Liver (tissue), 9 donors: ENCODE measurements around the gene FOXB1. TPM values are rescaled to one million over a fixed set of nuclear protein-coding genes. Genes with fewer than 3 reads are reported as not detected.

Source experiments
- DNase-seq: peaks from one replicate; pipeline ENCODE4 v3.0.0-alpha.2; 2017; ENCODE audit warnings: low spot score
- H3K27ac ChIP-seq, 2 donors: one replicate each; pipeline ENCODE4 v1.7.0; 2013; ENCODE audit warnings: inconsistent platforms in 2 of 2, low read length in 2 of 2, control low read depth in 1 of 2, low read depth in 1 of 2, mild to moderate bottlenecking in 1 of 2
- H3K27me3 ChIP-seq, 4 donors: one replicate each; pipeline versions ENCODE4 v1.6.1 to v1.7.0; 2013; ENCODE audit warnings: low read length in 3 of 4, inconsistent platforms in 1 of 4, mild to moderate bottlenecking in 1 of 4, moderate library complexity in 1 of 4; ENCODE audit not compliant: control insufficient read depth in 4 of 4, insufficient read depth in 4 of 4
- H3K36me3 ChIP-seq, 4 donors: one replicate each; pipeline versions ENCODE4 v1.6.1 to v1.7.0; 2013; ENCODE audit warnings: low read length in 3 of 4, mild to moderate bottlenecking in 3 of 4, low read depth in 1 of 4, moderate library complexity in 1 of 4; ENCODE audit not compliant: control insufficient read depth in 4 of 4, insufficient read depth in 3 of 4
- H3K4me1 ChIP-seq, 4 donors: one replicate each; pipeline versions ENCODE4 v1.6.1 to v1.7.0; 2013; ENCODE audit warnings: low read length in 3 of 4, mild to moderate bottlenecking in 3 of 4, moderate library complexity in 1 of 4; ENCODE audit not compliant: control insufficient read depth in 4 of 4, insufficient read depth in 4 of 4
- H3K4me3 ChIP-seq, 3 donors: one replicate each; pipeline versions ENCODE4 v1.6.1 to v1.7.0; 2013; ENCODE audit warnings: low read length in 3 of 3, control low read depth in 1 of 3, low read depth in 1 of 3, mild to moderate bottlenecking in 1 of 3
- H3K9ac ChIP-seq, 2 donors: one replicate each; pipeline ENCODE4 v1.7.0; 2013; ENCODE audit warnings: low read length in 2 of 2, mild to moderate bottlenecking in 2 of 2, moderate library complexity in 2 of 2, control low read depth in 1 of 2, low read depth in 1 of 2
- H3K9me3 ChIP-seq, 4 donors: one replicate each; pipeline versions ENCODE4 v1.6.1 to v1.7.0; 2013; ENCODE audit warnings: low read length in 3 of 4; ENCODE audit not compliant: control insufficient read depth in 4 of 4
- ATF3 ChIP-seq: IDR thresholded peaks from 2 replicates; pipeline ENCODE4 v1.6.1; 2016; ENCODE audit warnings: antibody characterized with exemption
- EGR1 ChIP-seq, 2 donors: IDR thresholded peaks; 2 replicates each; pipeline ENCODE4 v1.6.1; 2016 to 2018; ENCODE audit warnings: antibody characterized with exemption in 2 of 2, low read depth in 2 of 2
- GABPA ChIP-seq, 2 donors: IDR thresholded peaks in 1 of 2; conservative IDR thresholded peaks in 1 of 2; 2 replicates each; pipeline ENCODE4 v1.6.1; 2016; ENCODE audit warnings: antibody characterized with exemption in 2 of 2, mild to moderate bottlenecking in 1 of 2, moderate library complexity in 1 of 2
- HNF4A ChIP-seq, 2 donors: conservative IDR thresholded peaks; 2 replicates each; pipeline ENCODE4 v1.6.1; 2016; ENCODE audit warnings: antibody characterized with exemption in 2 of 2, mild to moderate bottlenecking in 2 of 2
- HNF4G ChIP-seq: IDR thresholded peaks from 2 replicates; pipeline ENCODE4 v1.6.1; 2016; ENCODE audit warnings: antibody characterized with exemption
- JUND ChIP-seq, 2 donors: IDR thresholded peaks; 2 replicates each; pipeline ENCODE4 v1.6.1; 2016; ENCODE audit warnings: antibody characterized with exemption in 2 of 2
- MAX ChIP-seq: IDR thresholded peaks from 2 replicates; pipeline ENCODE4 v1.6.1; 2016; ENCODE audit warnings: antibody characterized with exemption
- NR2F2 ChIP-seq: IDR thresholded peaks from 2 replicates; pipeline ENCODE4 v1.6.1; 2016; ENCODE audit warnings: antibody characterized with exemption
- RAD21 ChIP-seq, 2 donors: IDR thresholded peaks; 2 replicates each; pipeline ENCODE4 v1.6.1; 2016; ENCODE audit warnings: antibody characterized with exemption in 2 of 2, mild to moderate bottlenecking in 2 of 2
- REST ChIP-seq: IDR thresholded peaks from 2 replicates; pipeline ENCODE4 v1.6.1; 2016; ENCODE audit warnings: antibody characterized with exemption, mild to moderate bottlenecking
- RXRA ChIP-seq, 2 donors: IDR thresholded peaks; 2 replicates each; pipeline ENCODE4 v1.6.1; 2017 to 2018; ENCODE audit warnings: antibody characterized with exemption in 2 of 2, mild to moderate bottlenecking in 1 of 2
- SP1 ChIP-seq: IDR thresholded peaks from 2 replicates; pipeline ENCODE4 v1.6.1; 2018; ENCODE audit warnings: antibody characterized with exemption, mild to moderate bottlenecking
- TAF1 ChIP-seq: conservative IDR thresholded peaks from 2 replicates; pipeline ENCODE4 v1.6.1; 2016; ENCODE audit warnings: antibody characterized with exemption, mild to moderate bottlenecking
- YY1 ChIP-seq: IDR thresholded peaks from 2 replicates; pipeline ENCODE4 v1.6.1; 2016; ENCODE audit warnings: antibody characterized with exemption, mild to moderate bottlenecking
- ZBTB33 ChIP-seq: IDR thresholded peaks from 2 replicates; pipeline ENCODE4 v1.6.1; 2016; ENCODE audit warnings: antibody characterized with exemption
- WGBS: extraction: QIAGEN DNeasy Blood & Tissue Kit; methylation state at CpG from one replicate; pipeline ENCODE4 v1.1.7; 2013; 5-methylcytosine and 5-hydroxymethylcytosine counted together
- polyA plus RNA-seq, 2 donors: library from polyadenylated mRNA; stranded (reverse) in 1 of 2; unstranded in 1 of 2; fragments of 200-250 nt in 1 of 2; fragments of >200 nt in 1 of 2; fragmentation: Nextera tagmentation in 1 of 2; extraction: Ambion mirVana in 1 of 2; gene quantifications; one replicate each; pipeline versions ENCODE4 v1.2.1 to v1.2.3, GENCODE V29; 2013 to 2015
- total RNA-seq, 2 donors: library from RNA; depleted of rRNA; stranded (reverse); fragments of >200 nt; gene quantifications; one replicate each; pipeline ENCODE4 v1.2.3, GENCODE V29; 2014
- donor health status: healthy.
- donor health status: healthy.
- donor health status: healthy.
- donor health status: healthy.
- donor health status: healthy.

The FOXB1 gene
- total and polyA plus RNA-seq, 4 donors = not detected

- TF ChIP-seq REST (no peak), GABPA (IDR thresholded peaks at IDR 0.05 in 1 of 2, conservative IDR thresholded peaks at IDR 0.05 in 1 of 2) (no peak), HNF4G (no peak), HNF4A (conservative IDR thresholded peaks at IDR 0.05) (no peak), SP1 (no peak), JUND (IDR thresholded peaks at IDR 0.05) (no peak), ZBTB33 (no peak)
These were observed 2.2 kb upstream of the FOXB1 start (continued) for GRCh38 chr15:60001610-60002527.

- peaks cover 0 to 3% (median 0%) of the 10 kb centered on the region in 4 donors for H3K9me3 ChIP-seq
- peaks cover 10 to 41% (median 29%) of the 10 kb centered on the region in 4 donors for H3K27me3 ChIP-seq
- TF ChIP-seq ATF3 (no peak), TAF1 (no peak), YY1 (no peak), RXRA (IDR thresholded peaks at IDR 0.05) (no peak), EGR1 (IDR thresholded peaks at IDR 0.05; ENCODE audit: low read depth in 2 of 2) (no peak), ZBTB33 (no peak), NR2F2 (no peak), RAD21 (IDR thresholded peaks at IDR 0.05) (no peak), SP1 (no peak), MAX (no peak), GABPA (IDR thresholded peaks at IDR 0.05 in 1 of 2, conservative IDR thresholded peaks at IDR 0.05 in 1 of 2) (no peak), HNF4A (conservative IDR thresholded peaks at IDR 0.05) (no peak)
- no peak overlapping the region for H3K27ac ChIP-seq
- H3K36me3 ChIP-seq = no peaks in the 10 kb centered on the region
- 13% methylated on average over 26 of the region's 26 CpGs for WGBS
- peaks cover 16 to 39% (median 30%) of the 10 kb centered on the region in 4 donors for H3K4me1 ChIP-seq
- DNase-seq = no peak
- H3K4me3 ChIP-seq = no peak overlapping the region
- H3K9ac ChIP-seq = no peak overlapping the region
These were observed 1.4 kb upstream of the FOXB1 start for GRCh38 chr15:60002528-60003218.
